ENCODE results near the gene PASK.
"Not testable (repeated sequence)": the region's sequence is repeated elsewhere in the genome, so short reads cannot be mapped to it uniquely, and the experiment has no call there.

The PASK gene

GRCh38 chr2:241148891-241149674 is at the start of gene PASK:
Gene PASK (minus strand): TSS chr2:241149472. CDS start chr2:241143032, 6,440 bp downstream.
- DNase-seq, result no peak

DNA sequence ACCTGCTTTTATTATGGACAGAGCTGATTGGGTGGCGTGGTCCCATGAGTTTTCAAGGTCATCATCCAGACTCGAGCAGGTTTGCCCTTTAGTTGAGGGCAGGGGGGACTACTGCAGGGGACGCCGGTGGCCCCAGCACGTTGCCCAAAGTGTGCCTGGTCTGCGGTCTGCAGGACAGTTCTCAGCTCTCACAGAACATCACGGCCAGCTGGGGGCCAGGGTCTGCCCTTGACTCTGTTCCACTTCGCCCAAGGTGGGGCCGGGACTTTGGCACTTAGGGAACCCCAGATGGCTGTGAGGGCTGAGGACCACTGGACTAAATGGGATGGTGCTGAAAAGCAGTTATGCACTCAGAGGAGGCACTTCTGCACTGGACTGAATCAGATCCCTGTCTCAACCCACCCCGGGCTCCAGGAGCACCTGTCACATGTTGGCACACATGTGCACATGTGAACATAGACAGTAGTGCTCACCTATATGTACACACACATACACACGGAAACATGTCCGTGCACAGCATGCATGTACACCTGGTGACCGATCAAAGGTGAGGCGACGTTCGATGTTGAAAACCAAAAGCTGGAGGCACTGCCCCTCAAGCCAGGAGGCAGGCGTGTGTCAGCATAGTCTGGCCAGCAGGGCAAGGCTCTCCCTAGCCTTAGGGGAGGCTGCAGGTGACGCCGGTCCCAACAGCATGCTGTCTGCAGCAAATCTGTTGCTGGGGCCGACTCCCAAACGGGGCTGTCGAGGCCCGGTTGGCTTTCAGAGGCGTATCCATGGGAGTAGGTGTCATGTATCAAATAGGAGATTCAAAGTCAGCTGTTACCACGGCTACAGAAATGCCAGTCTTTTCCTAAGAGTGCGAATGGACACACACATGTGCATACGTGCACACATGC is 49.4 kb upstream of the PASK start:
- no peak for DNase-seq

DNA sequence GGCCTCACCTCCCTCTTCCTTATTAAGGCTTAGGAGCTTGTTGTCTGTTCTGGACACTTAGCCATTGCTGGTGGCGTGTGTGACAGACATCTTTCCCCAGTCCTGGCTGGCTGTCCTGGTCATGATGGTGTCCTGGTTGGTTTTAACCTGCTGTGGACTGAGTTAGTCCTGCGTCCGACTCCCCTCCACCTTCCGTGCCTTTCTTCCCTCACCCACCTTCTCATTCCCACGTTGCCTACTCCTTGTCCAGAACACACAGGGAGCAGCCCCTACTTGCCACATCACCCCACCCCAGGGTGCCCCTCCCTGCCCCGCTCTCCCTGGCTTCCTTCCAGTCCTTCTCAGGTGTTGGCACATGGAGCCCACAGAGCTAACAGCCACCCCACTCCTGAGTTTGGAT is 48.7 kb upstream of the PASK start:
- DNase-seq, result no peak

- not testable (repeated sequence) for DNase-seq
Observed at GRCh38 chr2:241197246-241197645, 48.0 kb upstream of the PASK start.

GRCh38 chr2:241195506-241196130 is 46.3 kb upstream of the PASK start:
- DNase-seq, result no peak

GRCh38 chr2:241194811-241195210 is 45.5 kb upstream of the PASK start:
- DNase-seq, result no peak

DNA sequence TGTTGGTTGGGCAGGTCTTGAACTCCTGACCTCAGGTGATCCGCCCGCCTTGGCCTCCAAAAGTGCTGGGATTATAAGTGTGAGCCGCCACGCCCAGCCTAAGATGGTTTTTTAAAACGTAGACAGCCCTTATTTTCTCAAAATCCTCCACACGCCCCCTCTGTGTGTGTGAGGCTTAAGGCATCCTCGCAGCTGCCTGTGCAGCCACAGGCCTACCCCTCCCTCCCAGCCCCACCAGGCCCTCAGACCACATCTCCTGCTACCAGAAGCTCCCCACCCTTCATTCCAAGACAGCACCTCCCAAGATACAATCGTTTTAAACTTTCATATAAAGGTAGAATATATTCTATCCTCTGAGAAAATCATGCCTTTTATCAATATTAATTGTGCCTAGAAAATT is 44.0 kb upstream of the PASK start:
- DNase-seq, result no peak

- DNase-seq, result no peak
Observed at GRCh38 chr2:241191081-241191480, 41.8 kb upstream of the PASK start.

DNA sequence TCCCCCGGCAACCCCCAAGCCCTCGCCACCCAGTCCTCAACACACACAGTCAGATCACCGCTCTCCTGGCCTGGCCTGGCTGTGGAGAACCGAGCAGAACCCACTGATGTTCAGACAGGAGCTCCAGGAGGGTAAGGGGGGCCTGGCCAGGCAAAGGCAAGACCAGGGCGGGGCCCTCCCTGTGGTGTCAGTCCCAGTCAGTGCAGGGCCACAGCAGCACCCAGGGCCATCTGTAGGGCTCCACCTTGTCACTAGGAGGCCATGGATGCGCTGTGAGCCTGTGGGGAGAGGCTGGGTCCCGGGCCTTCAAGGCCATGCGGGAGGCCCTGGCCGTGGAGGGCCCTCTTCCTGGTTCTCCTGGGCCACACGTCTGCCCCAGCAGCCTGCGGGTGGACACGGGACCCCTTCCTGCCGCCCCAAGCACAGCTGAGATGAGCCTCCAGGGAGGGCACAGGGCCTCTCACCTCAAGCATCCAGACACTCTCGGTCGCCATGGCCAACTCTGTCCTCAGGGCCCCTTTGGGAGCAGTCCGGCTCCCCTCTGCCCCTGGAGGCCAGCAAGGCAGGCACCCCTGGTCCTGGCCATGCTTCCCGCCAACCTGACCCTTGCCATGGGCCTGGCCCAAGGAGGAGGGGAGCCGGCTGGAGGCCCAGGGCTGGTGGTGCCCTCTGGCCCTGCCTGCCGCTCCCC is 41.2 kb upstream of the PASK start:
- DNase-seq, result no peak

DNA sequence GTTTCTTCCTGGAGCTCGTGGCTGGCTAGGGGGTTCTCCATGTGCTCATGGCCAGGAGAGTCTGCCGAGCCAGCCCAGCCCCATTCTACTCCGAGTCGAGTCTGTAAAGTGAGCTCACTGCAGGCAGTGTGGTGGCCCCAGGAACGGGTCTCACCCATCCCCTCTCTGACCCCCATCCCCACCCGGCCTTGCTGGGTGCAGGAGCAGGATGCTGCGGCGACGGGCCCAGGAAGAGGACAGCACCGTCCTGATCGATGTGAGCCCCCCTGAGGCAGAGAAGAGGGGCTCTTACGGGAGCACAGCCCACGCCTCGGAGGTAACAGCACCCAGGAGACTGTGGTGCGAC is 40.6 kb upstream of the PASK start:
- no peak for DNase-seq

DNA sequence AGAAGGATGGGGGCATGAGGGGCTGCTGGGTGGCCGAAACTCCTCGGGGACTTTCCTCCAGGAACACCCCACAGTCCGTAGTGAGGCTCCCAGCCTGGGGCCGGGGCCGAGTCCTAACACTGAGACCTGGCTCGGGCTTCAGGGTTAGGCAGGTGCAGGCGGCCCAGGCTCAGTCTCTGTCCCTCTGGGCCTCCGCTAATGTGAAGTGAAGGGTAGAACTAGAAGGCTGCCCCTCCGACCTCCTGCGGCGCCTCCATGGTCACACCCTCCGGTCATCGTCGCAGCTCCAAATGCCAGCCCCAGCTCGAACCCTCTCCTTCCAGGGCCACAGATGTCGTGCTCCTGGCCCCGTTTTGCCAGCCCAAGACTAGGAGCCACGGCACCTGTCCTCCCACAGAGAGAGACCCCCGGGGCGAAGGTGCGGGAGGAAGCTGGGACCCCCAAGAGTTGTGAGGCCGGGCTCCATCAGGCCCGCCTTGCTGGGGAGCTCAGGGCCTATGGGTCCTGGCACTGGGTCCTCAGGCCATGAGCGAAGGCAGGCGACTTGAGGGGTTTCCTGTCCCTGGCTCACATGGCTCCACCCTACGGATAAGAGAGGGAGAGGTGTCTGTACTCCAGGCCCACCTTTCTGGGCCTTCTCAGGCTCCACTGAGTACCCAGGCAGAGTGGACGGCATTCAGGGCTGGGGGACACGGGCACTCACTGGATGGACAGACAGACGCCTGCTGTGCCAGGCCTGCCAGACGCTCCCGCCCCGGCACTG is 40.0 kb upstream of the PASK start:
- DNase-seq, result no peak

DNA sequence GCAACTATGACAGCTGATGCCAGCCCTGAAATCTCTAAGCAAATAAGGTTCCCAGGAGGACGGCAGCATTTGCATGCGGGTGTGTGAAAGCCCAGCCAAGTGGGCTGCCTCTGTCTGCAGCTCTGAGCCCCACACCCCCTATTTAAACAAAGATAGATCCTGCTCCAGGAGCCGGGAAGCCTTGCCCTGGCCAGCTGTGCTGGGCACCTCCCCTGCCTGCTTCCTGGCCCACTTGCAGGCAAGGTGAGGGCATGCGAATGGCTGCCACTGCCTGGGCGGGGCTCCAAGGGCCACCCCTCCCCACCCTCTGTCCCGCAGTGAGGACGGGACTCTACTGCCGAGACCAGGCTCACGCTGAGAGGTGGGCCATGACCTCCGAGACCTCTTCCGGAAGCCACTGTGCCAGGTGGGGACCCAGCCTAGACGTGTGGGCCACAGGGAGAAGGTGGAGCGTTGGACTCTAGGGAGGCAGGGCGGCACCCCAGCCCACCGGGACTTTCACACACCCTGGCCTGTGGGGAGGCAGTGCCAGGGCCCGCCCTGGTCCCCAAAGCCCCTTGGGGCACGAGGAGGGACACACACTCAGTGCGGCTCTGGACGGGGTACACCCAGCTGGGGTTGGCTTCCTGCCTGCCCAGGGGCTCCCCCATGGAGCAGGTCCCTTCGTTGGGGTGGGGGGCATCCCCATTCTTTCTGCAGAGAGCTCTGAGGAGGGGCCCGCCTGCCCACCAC is 39.3 kb upstream of the PASK start, which contains the start of gene ANO7:
Gene ANO7 (plus strand): TSS at position 317 of the 732 bp plus-strand sequence. CDS start 1,387 bp downstream, outside the sequence.
- DNase-seq, result no peak

- no peak for DNase-seq
Observed at GRCh38 chr2:241187918-241188234, 38.6 kb upstream of the PASK start.

DNA sequence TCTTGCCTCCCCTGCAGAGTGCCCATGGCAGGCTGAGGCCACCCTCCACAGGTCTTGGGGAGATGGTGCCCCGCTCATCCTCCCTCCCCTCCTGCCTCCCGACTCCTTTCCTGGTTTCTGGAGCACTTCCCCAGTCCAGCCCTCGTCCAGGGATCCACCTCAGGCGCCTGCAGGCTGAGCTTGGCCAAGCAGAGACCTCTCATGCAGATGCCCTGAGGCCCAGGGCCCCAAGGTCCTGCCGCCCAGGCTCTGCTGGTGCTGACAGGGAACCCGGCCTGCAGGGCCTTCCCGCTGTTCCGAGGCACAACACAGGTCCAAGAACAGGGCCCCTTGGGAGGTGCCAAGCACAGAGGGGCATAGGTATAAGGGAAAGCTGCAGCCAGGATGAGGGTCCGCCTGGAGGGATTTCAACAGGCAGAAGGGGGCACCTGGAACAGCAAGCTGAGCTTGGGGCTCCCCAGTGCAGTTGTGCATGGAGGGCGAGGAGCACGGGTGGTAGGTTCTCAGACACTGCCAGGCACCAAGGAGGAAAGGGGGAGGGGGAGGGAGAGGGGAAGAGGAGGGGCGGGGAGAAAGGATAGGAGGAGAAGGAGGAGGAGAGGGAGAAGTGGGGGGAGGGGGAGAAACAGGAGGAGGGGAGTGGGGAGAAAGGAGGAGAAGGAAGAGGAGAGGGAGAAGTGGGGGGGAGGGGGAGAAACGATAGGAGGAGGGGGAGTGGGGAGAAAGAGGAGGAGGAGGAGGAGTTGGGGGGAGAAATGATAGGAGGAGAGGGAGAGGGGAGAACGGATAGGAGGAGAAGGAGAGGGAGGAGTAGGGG is 38.0 kb upstream of the PASK start:
- no peak for DNase-seq

- DNase-seq, result no peak
Observed at GRCh38 chr2:241185961-241186360, 36.7 kb upstream of the PASK start.

GRCh38 chr2:241184901-241185300 is 35.6 kb upstream of the PASK start:
- DNase-seq, result no peak

DNA sequence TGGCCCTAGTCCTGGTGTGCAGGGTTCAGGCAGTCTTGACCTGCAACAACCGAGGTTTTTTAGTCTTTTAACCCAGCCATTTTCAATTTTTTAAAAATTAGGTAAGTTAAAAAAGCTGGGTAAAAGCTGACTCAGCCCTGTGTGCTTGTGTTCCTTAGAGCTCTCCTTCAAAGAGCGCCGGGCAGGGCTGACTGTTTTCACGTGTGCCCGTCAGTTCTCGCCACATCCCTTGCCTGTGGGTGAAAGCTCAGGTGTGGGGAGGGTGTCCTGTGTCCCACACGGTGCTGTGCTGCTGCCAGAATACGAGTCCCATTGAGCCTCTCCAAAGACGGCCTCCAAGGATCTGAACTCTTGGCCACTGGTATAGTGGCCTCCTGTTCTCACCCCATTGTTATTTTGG is 33.9 kb upstream of the PASK start:
- no peak for DNase-seq

DNA sequence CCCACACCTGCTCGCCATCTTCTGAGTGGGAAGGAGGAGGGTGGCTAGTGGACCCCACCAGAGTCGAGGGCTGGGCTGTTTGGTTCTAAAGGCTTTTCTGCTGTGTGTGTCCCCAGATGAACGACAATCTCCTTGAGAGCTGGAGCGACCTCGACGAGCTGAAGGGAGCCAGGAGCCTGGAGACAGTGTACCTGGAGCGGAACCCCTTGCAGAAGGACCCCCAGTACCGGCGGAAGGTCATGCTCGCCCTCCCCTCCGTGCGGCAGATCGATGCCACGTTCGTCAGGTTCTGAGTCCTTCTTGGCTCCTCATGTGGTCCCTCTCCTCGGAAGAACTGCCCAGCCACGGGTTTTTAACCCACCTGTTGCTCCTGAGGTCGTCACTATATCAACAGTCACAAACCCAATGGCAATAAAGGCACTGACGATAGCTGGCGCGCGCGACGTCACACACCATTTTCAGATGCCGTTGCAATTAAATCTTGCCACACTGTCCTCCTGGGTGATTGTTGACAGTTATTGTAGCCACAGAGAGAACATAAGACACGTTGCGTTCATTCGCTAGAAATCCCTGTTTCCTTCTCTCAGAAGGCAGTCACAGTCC is 33.4 kb upstream of the PASK start:
- no peak for DNase-seq

- DNase-seq, result no peak
Observed at GRCh38 chr2:241182126-241182525, 32.9 kb upstream of the PASK start.

- no peak for DNase-seq
Observed at GRCh38 chr2:241180495-241180894, 31.2 kb upstream of the PASK start.

Data from cortex of kidney (tissue), 1 donor.